DOHH2 (cell line): ENCODE results near the gene SLC12A2.

Experiments
- H3F3A ChIP-seq: fragments of 200-600 bp; sonication (generic), shearing (Covaris generic); 2 replicates; pipeline ENCODE4 v1.6.0; 2016; ENCODE audit warnings: antibody characterized with exemption, mild to moderate bottlenecking; ENCODE audit not compliant: control insufficient read depth, insufficient read depth
- H3K27ac ChIP-seq: fragments of 200-600 bp; sonication (generic); 2 replicates; pipeline ENCODE4 v1.5.1; 2014; ENCODE audit warnings: low read depth, mild to moderate bottlenecking, low read length, moderate library complexity
- H3K27me3 ChIP-seq: fragments of 200-600 bp; sonication (generic); 2 replicates; pipeline ENCODE4 v1.6.1; 2014; ENCODE audit warnings: mild to moderate bottlenecking, low read length, mixed read lengths; ENCODE audit not compliant: control insufficient read depth
- H3K36me3 ChIP-seq: fragments of 200-600 bp; sonication (generic); 2 replicates; pipeline ENCODE4 v1.6.1; 2014; ENCODE audit warnings: mild to moderate bottlenecking, low read length, moderate library complexity, mixed read lengths; ENCODE audit not compliant: control insufficient read depth
- H3K4me1 ChIP-seq: fragments of 200-600 bp; sonication (generic); 2 replicates; pipeline ENCODE4 v1.6.1; 2014; ENCODE audit warnings: mild to moderate bottlenecking, low read length, mixed read lengths; ENCODE audit not compliant: control insufficient read depth
- H3K4me2 ChIP-seq: fragments of 200-600 bp; sonication (generic); 2 replicates; pipeline ENCODE4 v1.6.0; 2014; ENCODE audit warnings: mild to moderate bottlenecking, low read length, moderate library complexity
- H3K4me3 ChIP-seq: fragments of 200-600 bp; sonication (generic); 2 replicates; pipeline ENCODE4 v1.5.1; 2014; ENCODE audit warnings: mild to moderate bottlenecking, low read length, mixed read lengths
- H3K79me2 ChIP-seq: fragments of 200-600 bp; sonication (generic); 2 replicates; pipeline ENCODE4 v1.6.1; 2014; ENCODE audit warnings: mild to moderate bottlenecking, low read length, mixed read lengths; ENCODE audit not compliant: control insufficient read depth
- H3K9me2 ChIP-seq: fragments of 200-600 bp; sonication (generic); replicated peaks from 2 replicates; pipeline ENCODE4 v1.6.1; 2014; ENCODE audit warnings: mild to moderate bottlenecking, low read length, mixed read lengths; ENCODE audit not compliant: control insufficient read depth
- H3K9me3 ChIP-seq: fragments of 200-600 bp; sonication (generic); 2 replicates; pipeline ENCODE4 v1.6.1; 2014; ENCODE audit warnings: antibody characterized with exemption, low read length, mixed read lengths; ENCODE audit not compliant: control insufficient read depth, insufficient read depth
- H4K20me1 ChIP-seq: fragments of 200-600 bp; sonication (generic); 2 replicates; pipeline ENCODE4 v1.6.0; 2014; ENCODE audit warnings: low read depth, mild to moderate bottlenecking, antibody characterized with exemption, low read length, moderate library complexity; ENCODE audit not compliant: control insufficient read depth, insufficient read depth
- CTCF ChIP-seq: fragments of 200-600 bp; sonication (generic); IDR thresholded peaks from one replicate; pipeline ENCODE4 v1.5.1; 2014; ENCODE audit warnings: antibody characterized with exemption, mild to moderate bottlenecking, low read depth, low read length; ENCODE audit not compliant: poor library complexity, severe bottlenecking
- EZH2phosphoT487 ChIP-seq: fragments of 200-600 bp; sonication (generic); IDR thresholded peaks from 2 replicates; pipeline ENCODE4 v1.6.1; 2017; ENCODE audit warnings: borderline replicate concordance, mild to moderate bottlenecking, antibody characterized with exemption, low read length, moderate library complexity, mixed read lengths

The SLC12A2 gene

GRCh38 chr5:128237000-128237399, 153.4 kb downstream of the SLC12A2 start:
- H3K9me3 ChIP-seq, result no peaks in the 10 kb centered on the region
- H3K4me1 ChIP-seq, result no peaks in the 10 kb centered on the region
- TF ChIP-seq EZH2phosphoT487 (no peak), CTCF (no peak)
- no peaks in the 10 kb centered on the region for H3F3A ChIP-seq
- no peaks in the 10 kb centered on the region for H3K27me3 ChIP-seq
- H3K36me3 ChIP-seq, result no peaks in the 10 kb centered on the region
- no peaks in the 10 kb centered on the region; the same call in 1 of the 2 replicates for H3K9me2 ChIP-seq
- no peaks in the 10 kb centered on the region for H4K20me1 ChIP-seq
- no peak overlapping the region for H3K27ac ChIP-seq
- no peak overlapping the region for H3K4me2 ChIP-seq
- no peak overlapping the region for H3K4me3 ChIP-seq
- no peaks in the 10 kb centered on the region for H3K79me2 ChIP-seq

DNA sequence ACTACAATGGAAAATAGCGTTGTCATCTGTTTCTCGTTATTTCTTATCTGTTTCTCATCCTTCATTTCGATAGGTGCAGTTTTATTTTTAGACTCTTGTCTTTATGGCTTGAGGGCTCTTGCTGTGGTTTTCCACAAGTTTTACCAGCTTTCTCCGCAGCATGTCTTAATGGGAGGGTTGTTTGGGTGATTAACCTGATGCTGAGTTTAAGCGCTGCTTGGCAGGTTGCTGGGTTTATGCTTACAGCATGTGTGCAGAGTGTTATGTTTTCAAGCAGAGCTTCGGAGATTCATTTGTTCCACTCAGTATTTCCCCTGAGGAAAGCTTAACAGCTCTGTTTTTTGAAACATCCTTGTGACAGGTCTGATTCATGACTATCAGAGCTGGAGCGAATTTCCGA, 154.0 kb downstream of the SLC12A2 start:
- H3F3A ChIP-seq, result no peaks in the 10 kb centered on the region
- H3K36me3 ChIP-seq, result no peaks in the 10 kb centered on the region
- TF ChIP-seq CTCF, result no peak
- no peak for TF ChIP-seq EZH2phosphoT487
- H4K20me1 ChIP-seq, result no peaks in the 10 kb centered on the region
- H3K4me1 ChIP-seq, result no peaks in the 10 kb centered on the region
- H3K27ac ChIP-seq, result no peak overlapping the region
- H3K9me2 ChIP-seq, result no peaks in the 10 kb centered on the region; the same call in 1 of the 2 replicates
- H3K4me3 ChIP-seq, result no peak overlapping the region
- H3K4me2 ChIP-seq, result no peak overlapping the region
- no peaks in the 10 kb centered on the region for H3K79me2 ChIP-seq
- H3K9me3 ChIP-seq, result no peaks in the 10 kb centered on the region
- no peaks in the 10 kb centered on the region for H3K27me3 ChIP-seq
